ENCODE measurements around the gene PGK1.
"Not testable (repeated sequence)": the region's sequence is repeated elsewhere in the genome, so short reads cannot be mapped to it uniquely, and the experiment has no call there.

PGK1 gene

DNA sequence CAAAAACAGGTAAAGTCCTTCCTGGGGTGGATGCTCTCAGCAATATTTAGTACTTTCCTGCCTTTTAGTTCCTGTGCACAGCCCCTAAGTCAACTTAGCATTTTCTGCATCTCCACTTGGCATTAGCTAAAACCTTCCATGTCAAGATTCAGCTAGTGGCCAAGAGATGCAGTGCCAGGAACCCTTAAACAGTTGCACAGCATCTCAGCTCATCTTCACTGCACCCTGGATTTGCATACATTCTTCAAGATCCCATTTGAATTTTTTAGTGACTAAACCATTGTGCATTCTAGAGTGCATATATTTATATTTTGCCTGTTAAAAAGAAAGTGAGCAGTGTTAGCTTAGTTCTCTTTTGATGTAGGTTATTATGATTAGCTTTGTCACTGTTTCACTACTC, 21.7 kb downstream of the PGK1 start:
- H3K4me3 ChIP-seq; H3K4me1 ChIP-seq; H3K9me3 ChIP-seq; H3K27me3 ChIP-seq (ENCODE audit: low read depth); DNase-seq (ENCODE audit: low spot score in 2 of 2); in situ Hi-C loops (cut with MboI; ENCODE audit: low sequenced_read_pairs): not testable (repeated sequence)
- H3K36me3 ChIP-seq (replicated peaks), result peaks cover 99% of the 10 kb centered on the region

DNA sequence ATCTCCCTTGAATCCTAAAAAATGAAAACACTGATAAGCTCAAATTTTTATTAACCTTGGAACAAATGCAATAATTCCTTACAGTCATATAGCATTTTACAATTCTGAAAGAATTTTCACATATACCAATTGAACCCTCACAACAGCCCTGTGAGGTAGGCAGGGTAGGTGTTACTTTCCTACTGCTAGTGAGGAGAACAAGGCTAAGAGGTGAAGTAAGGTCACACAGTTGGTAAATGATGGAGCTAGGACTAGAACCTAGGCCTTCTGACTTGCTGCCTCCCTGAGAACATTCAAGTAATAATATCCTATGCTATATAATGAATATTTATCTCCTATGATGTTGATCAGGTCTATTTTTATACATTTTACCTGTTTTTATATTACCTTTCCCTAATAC, 25.7 kb downstream of the PGK1 start:
- H3K9me3 ChIP-seq, result no peaks in the 10 kb centered on the region
- H3K4me1 ChIP-seq, result no peaks in the 10 kb centered on the region
- no peak for DNase-seq (ENCODE audit: low spot score in 2 of 2)
- H3K27me3 ChIP-seq (ENCODE audit: low read depth), result no peaks in the 10 kb centered on the region
- H3K4me3 ChIP-seq, result no peak overlapping the region
- in situ Hi-C loops (cut with MboI; ENCODE audit: low sequenced_read_pairs), result no loop called here
- peaks cover 96% of the 10 kb centered on the region for H3K36me3 ChIP-seq (replicated peaks)

DNA sequence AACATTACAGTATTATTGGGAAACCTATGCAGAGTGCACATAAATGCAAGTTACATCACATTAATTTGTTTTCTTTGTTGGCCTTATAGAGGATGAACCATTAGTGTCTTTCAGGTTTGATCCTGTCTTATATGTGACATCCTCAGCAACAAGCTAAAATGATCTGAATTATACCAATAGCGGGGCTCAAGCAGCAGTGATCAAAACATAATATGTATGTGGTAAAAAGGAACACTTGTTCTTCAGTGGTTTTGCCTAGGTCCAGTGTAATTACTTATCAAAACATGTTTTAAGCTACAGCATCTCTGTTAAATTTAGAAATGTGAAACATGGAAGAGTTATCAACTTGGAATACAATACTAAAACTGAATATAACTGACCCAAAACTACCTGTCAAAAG, 26.3 kb downstream of the PGK1 start:
- Histone ChIP-seq H3K27me3 (ENCODE audit: low read depth) (no peaks in the 10 kb centered on the region), H3K4me3 (no peak overlapping the region), H3K4me1 (no peaks in the 10 kb centered on the region), H3K9me3 (no peaks in the 10 kb centered on the region), H3K36me3 (replicated peaks) (peaks cover 90% of the 10 kb centered on the region)
- in situ Hi-C loops (cut with MboI; ENCODE audit: low sequenced_read_pairs), result no loop called here
- DNase-seq (ENCODE audit: low spot score in 2 of 2), result no peak

DNA sequence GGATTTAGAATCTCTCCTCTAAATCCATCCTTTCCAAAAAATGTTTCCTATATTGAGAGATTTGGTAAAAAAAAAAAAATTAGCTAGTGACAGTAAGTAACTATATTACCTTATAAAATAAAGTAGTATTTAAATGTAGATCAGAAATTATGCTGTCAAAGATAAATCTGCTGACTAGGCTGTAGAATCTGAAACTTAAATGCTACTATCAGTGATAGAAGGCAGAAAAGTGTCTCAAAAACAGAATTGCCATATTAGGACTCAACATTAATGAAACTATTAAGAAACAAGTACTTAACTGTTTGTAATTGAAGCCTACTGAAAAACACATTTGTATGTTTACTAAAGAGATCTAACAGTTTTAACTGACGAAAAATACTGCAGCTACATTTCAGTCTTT, 27.1 kb downstream of the PGK1 start:
- Histone ChIP-seq H3K9me3 (no peaks in the 10 kb centered on the region), H3K36me3 (replicated peaks) (peaks cover 87% of the 10 kb centered on the region), H3K27me3 (ENCODE audit: low read depth) (no peaks in the 10 kb centered on the region), H3K4me1 (no peaks in the 10 kb centered on the region), H3K4me3 (no peak overlapping the region)
- in situ Hi-C loops (cut with MboI; ENCODE audit: low sequenced_read_pairs), result no loop called here
- DNase-seq (ENCODE audit: low spot score in 2 of 2), result no peak

DNA sequence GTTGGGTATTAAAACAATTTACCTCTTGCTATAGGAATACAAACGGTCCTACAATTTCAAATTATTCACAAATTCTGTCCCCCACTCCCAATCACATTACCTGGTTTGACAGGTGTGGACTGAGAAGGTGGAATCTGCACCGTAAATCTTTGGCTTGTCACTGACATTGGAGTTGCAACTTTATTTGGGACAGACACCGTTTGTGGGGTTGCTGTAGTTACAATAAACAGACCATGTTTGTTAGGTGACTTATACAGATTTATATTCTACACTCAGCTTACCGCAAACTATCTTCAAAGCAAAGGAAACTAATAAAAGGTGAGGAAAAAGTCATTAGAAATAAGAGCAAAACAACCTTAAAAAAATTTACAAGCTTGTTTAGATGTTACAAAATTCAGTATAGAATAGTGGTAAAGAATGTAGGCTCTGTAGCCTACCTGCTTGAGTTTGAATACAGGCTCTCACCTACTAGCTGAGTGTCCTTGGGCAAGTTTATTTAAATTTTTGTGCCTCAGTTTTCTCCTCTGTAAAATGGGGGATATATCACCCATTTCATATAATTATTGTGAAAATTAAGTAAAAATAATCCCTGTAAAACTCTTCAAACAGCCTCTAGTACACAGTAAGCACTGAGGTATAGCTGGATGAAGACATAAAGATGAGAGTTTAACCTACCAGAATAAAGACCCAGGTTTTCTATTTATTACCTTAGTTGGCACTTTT, 29.4 kb downstream of the PGK1 start:
- H3K4me3 ChIP-seq, result no peak overlapping the region
- H3K9me3 ChIP-seq, result no peaks in the 10 kb centered on the region
- in situ Hi-C loops (cut with MboI; ENCODE audit: low sequenced_read_pairs), result no loop called here
- H3K36me3 ChIP-seq (replicated peaks), result peaks cover 72% of the 10 kb centered on the region
- no peak for DNase-seq (ENCODE audit: low spot score in 2 of 2)
- H3K27me3 ChIP-seq (ENCODE audit: low read depth), result no peaks in the 10 kb centered on the region
- no peaks in the 10 kb centered on the region for H3K4me1 ChIP-seq

DNA sequence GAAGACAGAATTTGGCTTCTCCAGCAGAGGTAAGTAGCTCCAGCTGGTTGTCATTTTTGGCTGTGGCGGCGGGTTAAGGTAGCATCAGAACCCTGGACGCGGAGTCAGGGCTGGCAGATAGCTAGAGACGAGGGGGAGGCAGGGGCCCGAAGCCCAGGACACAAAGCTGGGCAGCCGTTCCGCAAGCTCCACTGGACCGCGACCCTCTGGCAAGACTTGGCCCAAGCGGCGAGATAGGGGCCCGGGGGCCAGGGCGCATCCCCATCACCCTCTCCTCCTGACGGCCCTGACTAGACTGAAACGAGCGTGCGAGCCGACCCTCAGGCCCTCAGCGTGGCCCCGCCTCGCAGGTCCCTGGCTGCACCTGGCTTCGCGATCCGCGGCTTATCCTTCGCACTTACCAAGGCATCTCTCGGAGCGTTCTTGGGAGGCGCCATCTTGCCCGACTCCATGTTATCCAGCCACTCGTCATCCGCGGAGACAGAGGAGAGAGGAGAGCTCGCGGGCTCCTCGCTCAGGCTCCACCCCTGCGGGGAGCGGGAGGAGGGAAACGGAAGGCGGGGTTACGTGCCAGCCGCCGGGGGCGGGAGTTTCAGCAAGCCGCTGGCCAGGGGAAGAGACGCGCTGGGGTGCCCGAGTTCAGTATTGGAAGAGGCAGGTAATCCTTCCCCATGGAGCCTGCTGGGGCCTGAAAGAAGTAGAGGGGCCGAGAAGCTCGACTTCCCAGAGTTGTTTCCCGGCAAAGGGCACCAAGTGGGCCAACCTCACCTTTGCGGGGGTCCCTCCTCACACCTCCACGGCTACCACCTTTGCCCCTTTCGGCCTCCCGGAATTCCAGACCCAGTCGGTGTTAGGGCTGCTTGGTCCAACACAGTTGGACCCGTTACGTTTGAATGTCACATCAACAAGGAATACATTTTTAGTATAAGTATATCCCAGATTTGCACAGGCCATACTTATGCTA, 35.4 kb downstream of the PGK1 start, which contains the start of gene TAF9B:
TAF9B (minus strand) TSS at position 491 of the 964 bp plus-strand sequence; CDS start at position 452, 39 bp downstream.
- no peaks in the 10 kb centered on the region for H3K27me3 ChIP-seq (ENCODE audit: low read depth)
- no peaks in the 10 kb centered on the region for H3K4me1 ChIP-seq
- H3K36me3 ChIP-seq (replicated peaks), result peaks cover 15% of the 10 kb centered on the region
- peak within 1 kb of the TSS; percentile 72 for H3K4me3 ChIP-seq
- in situ Hi-C loops (cut with MboI; ENCODE audit: low sequenced_read_pairs), result no loop called here
- DNase-seq (ENCODE audit: low spot score in 2 of 2), result peak; percentile 87 to 96
- no peaks in the 10 kb centered on the region for H3K9me3 ChIP-seq

DNA sequence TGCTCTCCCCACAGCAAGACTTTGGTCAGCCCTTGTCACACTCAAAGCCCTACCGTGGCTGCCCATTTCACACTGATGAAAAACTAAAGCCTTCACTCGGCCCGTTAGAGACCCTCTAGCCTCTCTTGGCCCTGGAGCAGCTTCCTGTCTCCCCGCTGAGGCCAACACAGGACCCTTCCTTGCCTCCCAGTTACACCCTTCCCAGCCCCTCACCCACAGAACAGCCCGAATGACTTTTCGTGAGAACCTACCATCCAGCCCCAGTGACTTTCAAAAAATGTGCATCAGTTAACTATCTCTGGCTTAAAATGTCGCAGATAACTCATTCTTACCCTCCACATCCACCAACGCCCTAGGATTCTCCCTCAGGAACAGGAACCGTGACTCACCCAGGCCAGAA, 36.2 kb downstream of the PGK1 start:
- no peaks in the 10 kb centered on the region for H3K27me3 ChIP-seq (ENCODE audit: low read depth)
- DNase-seq (ENCODE audit: low spot score in 2 of 2), result no peak
- peaks cover 11% of the 10 kb centered on the region for H3K36me3 ChIP-seq (replicated peaks)
- H3K4me1 ChIP-seq, result no peaks in the 10 kb centered on the region
- in situ Hi-C loops (cut with MboI; ENCODE audit: low sequenced_read_pairs), result no loop called here
- H3K4me3 ChIP-seq, result no peak overlapping the region
- H3K9me3 ChIP-seq, result no peaks in the 10 kb centered on the region

DNA sequence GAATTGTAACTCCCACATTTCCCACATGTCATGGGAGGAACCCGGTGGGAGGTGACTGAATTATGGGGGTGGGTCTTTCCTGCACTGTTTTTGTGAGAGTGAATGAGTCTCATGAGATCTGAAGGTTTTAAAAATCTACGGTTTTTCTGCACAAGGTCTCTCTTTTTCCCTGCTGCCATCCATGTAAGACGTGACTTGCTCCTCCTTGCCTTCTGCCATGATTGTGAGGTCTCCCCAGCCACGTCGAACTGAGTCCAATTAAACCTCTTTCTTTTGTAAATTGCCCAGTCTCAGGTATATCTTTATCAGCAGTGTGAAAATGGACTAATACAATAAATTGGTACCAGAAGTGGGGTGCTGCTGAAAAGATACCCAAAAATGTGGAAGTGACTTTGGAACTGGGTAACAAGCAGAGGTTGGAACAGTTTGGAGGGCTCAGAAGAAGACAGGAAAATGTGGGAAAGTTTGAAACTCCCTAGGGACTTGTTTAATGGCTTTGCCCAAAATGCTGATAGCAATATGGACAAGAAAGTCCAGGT, 43.0 kb downstream of the PGK1 start:
- H3K9me3 ChIP-seq; H3K27me3 ChIP-seq (ENCODE audit: low read depth); in situ Hi-C loops (cut with MboI; ENCODE audit: low sequenced_read_pairs); DNase-seq (ENCODE audit: low spot score in 2 of 2); H3K36me3 ChIP-seq (replicated peaks); H3K4me1 ChIP-seq; H3K4me3 ChIP-seq: not testable (repeated sequence)

DNA sequence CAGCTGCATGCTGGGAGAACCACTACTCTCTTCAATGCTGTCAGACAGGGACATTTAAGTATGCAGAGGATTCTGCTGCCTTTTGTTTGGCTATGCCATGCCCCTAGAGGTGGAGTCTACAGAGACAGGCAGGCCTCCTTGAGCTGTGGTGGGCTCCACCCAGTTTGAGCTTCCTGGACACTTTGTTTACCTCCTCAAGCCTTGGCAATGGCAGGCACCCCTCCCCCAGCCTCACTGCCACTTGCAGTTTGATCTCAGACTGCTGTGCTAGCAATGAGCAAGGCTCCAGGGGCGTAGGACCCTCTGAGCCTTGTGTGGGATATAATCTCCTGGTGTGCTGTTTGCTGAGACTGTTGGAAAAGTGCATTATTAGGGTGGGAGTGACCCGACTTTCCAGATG, 53.3 kb downstream of the PGK1 start:
- H3K9me3 ChIP-seq; H3K4me1 ChIP-seq; H3K36me3 ChIP-seq (replicated peaks); H3K27me3 ChIP-seq (ENCODE audit: low read depth); DNase-seq (ENCODE audit: low spot score in 2 of 2); H3K4me3 ChIP-seq; in situ Hi-C loops (cut with MboI; ENCODE audit: low sequenced_read_pairs): not testable (repeated sequence)

DNA sequence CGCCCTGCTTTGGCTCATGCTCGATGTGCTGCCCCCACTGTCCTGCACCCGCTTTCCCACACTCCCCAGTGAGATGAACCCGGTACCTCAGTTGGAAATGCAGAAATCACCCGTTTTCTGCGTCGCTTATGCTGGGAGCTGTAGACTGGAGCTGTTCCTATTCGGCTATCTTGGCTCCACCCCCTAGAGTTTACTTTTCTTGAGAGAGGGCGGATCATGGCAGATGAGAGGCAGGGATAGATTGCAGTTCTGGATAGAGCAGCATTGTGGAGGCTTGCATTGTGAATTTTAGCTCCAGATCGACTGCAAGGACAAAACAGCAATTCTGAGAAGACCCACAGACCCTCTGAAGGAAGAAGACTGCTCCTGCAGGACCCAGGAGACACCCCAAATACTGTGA, 53.8 kb downstream of the PGK1 start:
- H3K4me1 ChIP-seq; H3K9me3 ChIP-seq; H3K27me3 ChIP-seq (ENCODE audit: low read depth); H3K36me3 ChIP-seq (replicated peaks); in situ Hi-C loops (cut with MboI; ENCODE audit: low sequenced_read_pairs); H3K4me3 ChIP-seq; DNase-seq (ENCODE audit: low spot score in 2 of 2): not testable (repeated sequence)

DNA sequence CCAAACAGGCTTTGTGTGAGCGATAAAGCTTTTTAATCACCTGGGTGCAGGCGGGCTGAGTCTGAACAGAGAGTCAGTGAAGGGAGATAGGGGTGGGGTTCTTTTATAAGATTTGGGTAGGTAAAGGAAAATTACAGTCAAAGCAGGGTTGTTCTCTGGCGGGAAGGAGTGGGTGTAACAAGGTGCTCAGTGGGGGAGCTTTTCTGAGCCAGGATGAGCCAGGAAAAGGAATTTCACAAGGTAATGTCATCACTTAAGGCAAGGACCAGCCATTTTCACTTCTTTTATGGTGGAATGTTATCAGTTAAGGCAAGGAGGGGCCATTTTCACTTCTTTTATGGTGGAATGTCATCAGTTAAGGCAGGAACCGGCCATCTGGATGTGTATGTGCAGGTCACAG, 56.7 kb downstream of the PGK1 start:
- H3K4me3 ChIP-seq; H3K9me3 ChIP-seq; DNase-seq (ENCODE audit: low spot score in 2 of 2); H3K4me1 ChIP-seq; H3K36me3 ChIP-seq (replicated peaks); H3K27me3 ChIP-seq (ENCODE audit: low read depth); in situ Hi-C loops (cut with MboI; ENCODE audit: low sequenced_read_pairs): not testable (repeated sequence)

DNA sequence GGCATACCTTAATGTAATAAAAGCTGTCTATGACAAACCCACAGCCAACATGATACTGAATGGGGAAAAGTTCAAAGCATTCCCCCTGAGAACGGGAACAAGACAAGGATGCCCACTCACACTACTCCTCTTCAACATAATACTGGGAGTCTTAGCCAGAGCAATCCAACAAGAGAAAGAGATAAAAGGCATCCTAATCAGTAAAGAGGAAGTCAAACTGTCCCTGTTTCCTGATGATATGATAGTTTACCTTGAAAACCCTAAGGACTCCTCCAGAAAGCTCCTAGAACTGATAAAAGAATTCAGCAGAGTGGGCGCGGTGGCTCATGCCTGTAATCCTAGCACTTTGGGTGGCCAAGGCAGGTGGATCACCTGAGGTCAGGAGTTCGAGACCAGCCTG, 59.1 kb downstream of the PGK1 start:
- in situ Hi-C loops (cut with MboI; ENCODE audit: low sequenced_read_pairs); H3K27me3 ChIP-seq (ENCODE audit: low read depth); H3K4me3 ChIP-seq; H3K36me3 ChIP-seq (replicated peaks); DNase-seq (ENCODE audit: low spot score in 2 of 2); H3K4me1 ChIP-seq; H3K9me3 ChIP-seq: not testable (repeated sequence)

DNA sequence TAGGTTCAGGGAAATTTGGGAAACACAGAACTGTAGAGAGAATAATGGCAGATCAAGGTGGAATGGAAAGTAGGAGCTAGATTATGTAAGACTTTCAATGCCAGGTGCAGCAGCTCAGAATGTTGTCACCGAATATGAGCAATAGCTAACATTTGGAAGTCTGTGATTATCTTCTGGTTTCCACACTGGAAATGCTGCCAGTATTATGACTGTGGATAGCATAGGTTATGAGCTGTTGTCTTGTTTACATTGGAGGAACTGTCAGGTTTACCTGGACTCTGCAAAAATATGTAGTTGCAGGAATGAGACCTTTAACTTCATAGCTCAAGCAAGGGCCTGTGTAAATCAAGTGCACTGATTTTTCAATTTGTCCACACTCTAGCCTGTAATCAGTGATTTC, 61.4 kb downstream of the PGK1 start:
- Histone ChIP-seq H3K36me3 (replicated peaks) (no peaks in the 10 kb centered on the region), H3K4me1 (0 out of 2 replicates have a peak, but pooled peaks cover 7% of the 10 kb centered on the region), H3K27me3 (ENCODE audit: low read depth) (no peaks in the 10 kb centered on the region), H3K9me3 (no peaks in the 10 kb centered on the region; the same call in 1 of the 2 replicates), H3K4me3 (no peak overlapping the region)
- DNase-seq (ENCODE audit: low spot score in 2 of 2), result no peak
- in situ Hi-C loops (cut with MboI; ENCODE audit: low sequenced_read_pairs), result no loop called here

DNA sequence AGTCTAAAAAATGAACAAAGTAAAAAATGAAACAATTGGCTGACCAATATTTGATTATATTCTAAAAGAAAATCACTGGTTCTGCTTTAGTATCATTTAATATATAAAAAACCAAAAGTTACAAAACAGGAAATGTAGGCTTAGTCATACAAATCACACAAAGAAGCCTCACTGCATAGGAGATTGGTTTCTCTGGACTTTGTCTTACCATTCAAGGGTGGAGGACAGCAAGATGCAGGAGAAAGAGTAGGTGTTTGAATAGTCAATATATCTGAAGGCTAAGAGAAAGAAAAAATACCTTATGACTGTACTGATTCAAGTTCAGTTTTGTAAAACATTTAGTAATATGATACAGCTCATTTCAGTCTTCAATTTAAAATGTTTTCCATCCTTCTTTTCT, 64.0 kb downstream of the PGK1 start:
- Histone ChIP-seq H3K36me3 (replicated peaks) (no peaks in the 10 kb centered on the region), H3K9me3 (no peaks in the 10 kb centered on the region), H3K4me3 (no peak overlapping the region), H3K27me3 (ENCODE audit: low read depth) (no peaks in the 10 kb centered on the region), H3K4me1 (0 out of 2 replicates have a peak, but pooled peaks cover 7% of the 10 kb centered on the region)
- DNase-seq (ENCODE audit: low spot score in 2 of 2), result no peak
- in situ Hi-C loops (cut with MboI; ENCODE audit: low sequenced_read_pairs), result no loop called here

Data from HAP-1 (cell line).